Measurements from ENCODE around the gene TPP2. TPM values are rescaled to one million over a fixed set of nuclear protein-coding genes. Genes with fewer than 3 reads are reported as not detected.

The TPP2 gene
- total RNA-seq, 1 experiment from 2014 or later = 36.7 TPM

- Histone ChIP-seq H4K20me1 (ENCODE audit: insufficient read depth) (no peaks in the 10 kb centered on the region), H3K27ac (ENCODE audit: low read depth, low read length) (no peak overlapping the region), H3K4me3 (replicated peaks in 1 of 2; ENCODE audit: low read depth in 1 of 2, low read length in 2 of 2) (no peak overlapping the region), H3K9me3 (ENCODE audit: control insufficient read depth in 1 of 2, insufficient read depth in 1 of 2, low read depth in 1 of 2, low read length in 2 of 2) (no peaks in the 10 kb centered on the region), H3K36me3 (ENCODE audit: control insufficient read depth in 1 of 2, insufficient read depth in 2 of 2, low read length in 2 of 2) (no peaks in the 10 kb centered on the region), H3K4me1 (ENCODE audit: control insufficient read depth in 1 of 2, insufficient read depth in 2 of 2, low read length in 2 of 2) (no peaks in the 10 kb centered on the region), H3K4me2 (ENCODE audit: low read length) (no peak overlapping the region), H3K79me2 (ENCODE audit: insufficient read depth, low read length) (no peaks in the 10 kb centered on the region), H3K27me3 (ENCODE audit: insufficient read depth, low read length) (peaks cover 18% of the 10 kb centered on the region; the same call in 1 of the 2 replicates), H3K9ac (ENCODE audit: low read length) (no peak overlapping the region), H2AFZ (ENCODE audit: low read depth, low read length, poor library complexity, severe bottlenecking) (no peak overlapping the region), H3K9me2 (ENCODE audit: insufficient read depth) (no peaks in the 10 kb centered on the region)
- BruUV-seq (replicated peaks) = no TSS peak
- RAD21 ChIA-PET (ENCODE audit: low non-redundant PET in 1 of 2, low total read pairs in 2 of 2, uncharacterized antibody in 2 of 2, unreplicated experiment in 2 of 2) = no interaction called here
- TF ChIP-seq REST (IDR thresholded peaks at IDR 0.05; ENCODE audit: low read depth) (no peak), SRF (IDR thresholded peaks at IDR 0.05; ENCODE audit: low read depth) (no peak), ZNF274 (IDR thresholded peaks at IDR 0.05; ENCODE audit: low read depth, low read length) (no peak), CBX3 (IDR thresholded peaks at IDR 0.05; ENCODE audit: low read depth) (no peak), POLR2AphosphoS5 (IDR thresholded peaks at IDR 0.05; ENCODE audit: low read depth, low read length) (no peak), POLR2A (IDR thresholded peaks at IDR 0.05; ENCODE audit: borderline replicate concordance, extremely low read depth, insufficient read depth, insufficient read length) (no peak), ZFX (IDR thresholded peaks at IDR 0.05) (no peak), YY1 (IDR thresholded peaks at IDR 0.05; ENCODE audit: extremely low read depth, insufficient replicate concordance, low read depth, low read length) (no peak), FOSL1 (IDR thresholded peaks at IDR 0.05; ENCODE audit: low read depth) (no peak), SP1 (IDR thresholded peaks at IDR 0.05; ENCODE audit: low read depth) (no peak), CTCF (IDR thresholded peaks at IDR 0.05 in 2 of 3, conservative IDR thresholded peaks at IDR 0.05 in 1 of 3; ENCODE audit: borderline replicate concordance in 1 of 3, insufficient read depth in 1 of 3, low read depth in 2 of 3, low read length in 2 of 3) (no peak), ATF3 (IDR thresholded peaks at IDR 0.05) (no peak), RAD21 (IDR thresholded peaks at IDR 0.05; ENCODE audit: low read depth) (no peak)
- intact Hi-C loops (cut with micrococcal nuclease) = no loop called here
- CTCF ChIA-PET = no interaction called here
- POLR2A ChIA-PET = no interaction called here
- ATAC-seq (no peak), DNase-seq (ENCODE audit: low read depth, low spot score) (no peak)
Measured at GRCh38 chr13:102584434-102584833, 12.4 kb upstream of the TPP2 start.
